ENCODE measurements around the gene AGAP3.

AGAP3 gene

GRCh38 chr7:151176401-151176800, 90.1 kb downstream of the AGAP3 start:
- no peak for DNase-seq (ENCODE audit: low spot score)
- H3K27ac ChIP-seq = no peak overlapping the region
- ChIA-PET POLR2A (ENCODE audit: low non-redundant PET) (no interaction called here), CTCF (interaction anchor here (1.3 kb wide), 1 partner anchor 53 kb away, joined by 3 read pairs; no protein-coding TSS in a partner anchor)
- no peak for TF ChIP-seq CTCF (conservative IDR thresholded peaks at IDR 0.05; ENCODE audit: low read depth)

GRCh38 chr7:151177310-151177709, 91.0 kb downstream of the AGAP3 start:
- ChIA-PET POLR2A (ENCODE audit: low non-redundant PET) (no interaction called here), CTCF (interaction anchor here (1.3 kb wide), 1 partner anchor 54 kb away, joined by 3 read pairs; no protein-coding TSS in a partner anchor)

GRCh38 chr7:151178236-151178635, 92.0 kb downstream of the AGAP3 start:
- no peak for DNase-seq (ENCODE audit: low spot score)
- no peak for TF ChIP-seq CTCF (conservative IDR thresholded peaks at IDR 0.05; ENCODE audit: low read depth)
- ChIA-PET CTCF (interaction anchor here (1.0 kb wide), 1 partner anchor 25 kb away, joined by 3 read pairs; no protein-coding TSS in a partner anchor), POLR2A (ENCODE audit: low non-redundant PET) (no interaction called here)
- no peak overlapping the region for H3K27ac ChIP-seq

More at GRCh38 chr7:151177310-151177709, 91.0 kb downstream of the AGAP3 start:
- TF ChIP-seq CTCF (conservative IDR thresholded peaks at IDR 0.05; ENCODE audit: low read depth) = no peak
- no peak for DNase-seq (ENCODE audit: low spot score)
- H3K27ac ChIP-seq = no peak overlapping the region

GRCh38 chr7:151178831-151179230, 92.6 kb downstream of the AGAP3 start:
- POLR2A ChIA-PET (ENCODE audit: low non-redundant PET) = no interaction called here
- TF ChIP-seq CTCF (conservative IDR thresholded peaks at IDR 0.05; ENCODE audit: low read depth) = no peak
- no peak for DNase-seq (ENCODE audit: low spot score)
- CTCF ChIA-PET = interaction anchor here (1.0 kb wide), 1 partner anchor 26 kb away, joined by 3 read pairs; no protein-coding TSS in a partner anchor
- H3K27ac ChIP-seq = no peak overlapping the region

- no peak overlapping the region for H3K27ac ChIP-seq
- DNase-seq (ENCODE audit: low spot score) = no peak
- ChIA-PET POLR2A (ENCODE audit: low non-redundant PET) (no interaction called here), CTCF (interaction anchor here (1.0 kb wide), 1 partner anchor 26 kb away, joined by 3 read pairs; no protein-coding TSS in a partner anchor)
- TF ChIP-seq CTCF (conservative IDR thresholded peaks at IDR 0.05; ENCODE audit: low read depth) = no peak
Observed at GRCh38 chr7:151179287-151179860, 93.1 kb downstream of the AGAP3 start.

GRCh38 chr7:151179946-151180345, 93.7 kb downstream of the AGAP3 start:
- POLR2A ChIA-PET (ENCODE audit: low non-redundant PET) = no interaction called here
- CTCF ChIA-PET = no interaction called here

More at GRCh38 chr7:151179946-151180345, 93.7 kb downstream of the AGAP3 start:
- TF ChIP-seq CTCF (conservative IDR thresholded peaks at IDR 0.05; ENCODE audit: low read depth) = no peak
- no peak overlapping the region for H3K27ac ChIP-seq
- no peak for DNase-seq (ENCODE audit: low spot score)
